ENCODE results near the gene CASKIN2. TPM values are rescaled to one million over a fixed set of nuclear protein-coding genes. Genes with fewer than 3 reads are reported as not detected.

CASKIN2 gene
- total and polyA plus RNA-seq, 5 donors, result 25.9 to 50.4 (median 43.4) TPM

DNA sequence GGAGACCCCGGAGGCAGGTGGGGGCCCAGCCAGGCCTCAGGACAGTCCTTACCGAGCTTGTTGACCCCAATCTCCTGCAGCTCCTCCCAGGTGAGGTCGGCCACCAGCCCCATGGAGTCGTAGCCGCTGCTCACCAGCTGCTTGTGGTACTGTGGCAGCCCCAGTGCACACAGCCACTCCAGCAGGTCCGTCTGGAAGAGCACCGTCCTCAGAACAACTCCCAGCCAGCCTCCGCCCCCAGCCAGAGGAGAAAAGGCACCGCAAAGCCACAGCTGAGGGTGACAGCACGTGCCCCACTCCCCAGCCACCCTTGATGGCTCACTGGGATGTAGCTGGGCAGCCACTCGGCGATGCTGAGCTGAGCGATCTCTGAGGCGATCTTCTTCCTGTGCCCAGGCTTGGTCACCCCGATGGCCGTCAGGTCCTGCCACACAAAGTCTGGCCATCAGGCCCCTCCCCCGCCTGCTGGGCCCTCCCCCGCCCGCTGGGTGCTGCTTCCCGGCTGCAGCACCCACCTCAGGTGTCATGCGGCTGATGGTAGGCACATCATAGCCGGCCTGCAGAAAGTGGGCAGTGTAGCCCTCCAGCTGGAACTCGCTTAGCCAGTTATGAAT, 11.9 kb downstream of the CASKIN2 start:
- Histone ChIP-seq H3K27me3 (ENCODE audit: control insufficient read depth, insufficient read depth) (no peaks in the 10 kb centered on the region), H3K27ac (ENCODE audit: low read length) (no peak overlapping the region), H3K4me3 (ENCODE audit: low read length) (no peak overlapping the region), H3K9me3 (ENCODE audit: control insufficient read depth, low read length) (no peaks in the 10 kb centered on the region), H3K4me1 (ENCODE audit: control insufficient read depth, insufficient read depth, low read length) (peaks cover 2% of the 10 kb centered on the region)
- 84% methylated on average over 23 of the region's 23 CpGs for WGBS
- intact Hi-C loops (cut with DNase I), result no loop called here
- peak in 1 of 3 donors; percentile 51 for DNase-seq
- ATAC-seq, result no peak

DNA sequence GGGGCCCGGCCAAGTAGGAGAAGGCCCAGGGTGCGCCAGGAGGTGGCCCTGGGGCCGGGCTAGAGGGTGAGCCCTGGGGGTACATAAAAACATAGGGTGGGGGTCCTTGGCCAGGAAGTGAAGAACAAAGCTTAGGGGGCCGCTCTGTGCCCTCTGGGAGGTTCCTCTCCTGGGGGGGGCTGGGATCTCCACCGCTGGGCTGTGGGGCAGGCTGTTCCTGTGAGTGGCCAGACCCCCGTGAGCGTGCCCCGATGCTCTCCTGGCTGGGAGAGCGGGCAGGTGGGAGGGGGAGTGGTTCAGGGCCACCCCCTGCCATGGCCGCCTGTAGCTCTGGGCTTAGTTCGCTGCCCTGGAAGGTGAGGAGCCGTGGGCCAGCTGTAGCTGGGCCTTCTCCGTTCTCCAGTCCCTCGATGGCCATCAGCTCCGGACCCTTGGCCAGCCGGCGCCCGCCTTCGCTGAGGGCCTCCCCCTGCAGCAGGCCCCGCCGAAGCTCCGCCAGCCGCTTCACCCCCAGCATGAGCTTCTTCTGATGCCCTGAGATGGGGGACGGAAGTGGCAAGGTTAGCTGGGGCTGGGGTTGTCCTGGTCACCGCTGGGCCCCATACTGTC, 12.5 kb downstream of the CASKIN2 start:
- no peak for ATAC-seq
- H3K4me1 ChIP-seq (ENCODE audit: control insufficient read depth, insufficient read depth, low read length), result peaks cover 2% of the 10 kb centered on the region

DNA sequence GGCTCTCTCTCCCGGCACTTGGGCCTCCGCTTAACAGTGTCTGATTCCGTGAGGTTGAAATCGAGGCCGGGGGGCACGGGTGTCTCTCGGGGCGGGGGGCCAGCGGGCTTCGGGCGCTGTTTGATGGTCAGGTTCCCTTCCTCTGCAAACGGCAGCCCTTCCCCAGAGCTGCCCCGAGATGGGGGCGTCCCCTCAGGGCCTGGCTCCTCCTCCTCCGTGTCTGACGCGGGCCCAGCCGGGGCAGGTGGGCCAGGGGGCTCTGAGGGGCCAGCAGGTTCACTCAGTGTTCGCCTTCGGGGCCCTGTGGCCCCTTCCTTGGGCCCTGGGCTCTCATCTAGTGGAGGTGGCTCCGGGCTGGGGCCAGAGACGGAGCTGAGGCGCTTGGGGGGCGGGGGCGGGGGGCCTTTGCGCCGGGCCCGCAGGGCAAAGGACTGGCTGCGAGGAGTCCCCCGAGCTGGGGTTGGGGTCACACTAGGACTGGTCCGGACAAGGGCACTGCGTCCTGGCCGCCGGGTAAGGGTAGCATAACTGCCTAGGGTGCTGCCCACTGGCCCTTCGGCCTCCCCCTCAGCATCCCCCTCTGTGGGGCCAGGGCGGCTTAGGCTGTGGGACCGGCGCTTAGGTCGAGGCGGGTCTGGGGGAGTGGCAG, 13.1 kb downstream of the CASKIN2 start:
- H3K9me3 ChIP-seq (ENCODE audit: control insufficient read depth, low read length), result no peaks in the 10 kb centered on the region
- no peak overlapping the region for H3K27ac ChIP-seq (ENCODE audit: low read length)
- WGBS, result 85% methylated on average over 40 of the region's 40 CpGs
- no peaks in the 10 kb centered on the region for H3K27me3 ChIP-seq (ENCODE audit: control insufficient read depth, insufficient read depth)
- intact Hi-C loops (cut with DNase I), result no loop called here
- peaks cover 2% of the 10 kb centered on the region for H3K4me1 ChIP-seq (ENCODE audit: control insufficient read depth, insufficient read depth, low read length)
- DNase-seq (peak in 1 of 3 donors; percentile 48), ATAC-seq (no peak)
- no peak overlapping the region for H3K4me3 ChIP-seq (ENCODE audit: low read length)

More for the DNA sequence above, 12.5 kb downstream of the CASKIN2 start:
- WGBS, result 91% methylated on average over 25 of the region's 25 CpGs
- Histone ChIP-seq H3K4me3 (ENCODE audit: low read length) (no peak overlapping the region), H3K9me3 (ENCODE audit: control insufficient read depth, low read length) (no peaks in the 10 kb centered on the region), H3K27me3 (ENCODE audit: control insufficient read depth, insufficient read depth) (no peaks in the 10 kb centered on the region), H3K27ac (ENCODE audit: low read length) (no peak overlapping the region)
- peak in 1 of 3 donors; percentile 49 for DNase-seq
- intact Hi-C loops (cut with DNase I), result no loop called here

DNA sequence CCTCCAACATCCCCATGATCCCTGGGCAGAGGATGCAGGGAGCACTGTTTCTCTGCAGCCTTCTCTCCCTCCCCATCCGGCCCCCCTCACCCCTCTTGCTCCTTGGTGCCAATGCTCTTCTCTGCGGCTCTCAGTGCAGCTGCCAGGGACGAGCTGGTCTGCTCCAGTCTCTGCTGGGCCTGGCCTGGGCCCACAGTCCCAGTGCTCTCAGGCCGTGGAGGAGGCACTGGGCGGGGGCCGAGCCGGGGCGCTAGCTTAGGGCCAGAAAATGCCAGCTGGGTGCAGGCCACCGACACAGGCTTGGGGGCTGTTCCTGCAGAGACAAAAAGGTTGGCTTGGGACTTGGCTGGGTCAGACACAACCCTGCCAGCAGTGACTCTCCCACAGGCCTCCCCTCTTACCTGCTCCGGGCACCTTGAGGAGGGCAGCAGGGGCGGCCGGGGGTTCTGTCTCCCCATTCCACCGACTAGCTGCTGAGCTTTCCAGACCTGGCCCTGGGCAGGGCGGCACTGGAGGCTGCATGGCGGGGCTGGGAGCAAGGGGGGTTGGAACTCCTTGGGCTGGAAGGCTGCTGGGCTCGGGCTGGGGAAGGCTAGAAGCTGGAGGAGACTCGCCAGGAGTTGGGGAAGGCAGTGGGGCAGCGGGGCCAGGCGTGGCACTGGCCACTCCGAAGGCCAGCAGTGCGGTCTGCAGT, 13.8 kb downstream of the CASKIN2 start:
- peak in 2 of 3 donors; percentile 72 to 73 for DNase-seq
- peak in 1 of 2 donors; percentile 10 for ATAC-seq
- Histone ChIP-seq H3K9me3 (ENCODE audit: control insufficient read depth, low read length) (no peaks in the 10 kb centered on the region), H3K27me3 (ENCODE audit: control insufficient read depth, insufficient read depth) (no peaks in the 10 kb centered on the region), H3K4me1 (ENCODE audit: control insufficient read depth, insufficient read depth, low read length) (peaks cover 2% of the 10 kb centered on the region), H3K27ac (ENCODE audit: low read length) (no peak overlapping the region), H3K4me3 (ENCODE audit: low read length) (no peak overlapping the region)
- intact Hi-C loops (cut with DNase I), result no loop called here
- 62% methylated on average over 21 of the region's 21 CpGs for WGBS

DNA sequence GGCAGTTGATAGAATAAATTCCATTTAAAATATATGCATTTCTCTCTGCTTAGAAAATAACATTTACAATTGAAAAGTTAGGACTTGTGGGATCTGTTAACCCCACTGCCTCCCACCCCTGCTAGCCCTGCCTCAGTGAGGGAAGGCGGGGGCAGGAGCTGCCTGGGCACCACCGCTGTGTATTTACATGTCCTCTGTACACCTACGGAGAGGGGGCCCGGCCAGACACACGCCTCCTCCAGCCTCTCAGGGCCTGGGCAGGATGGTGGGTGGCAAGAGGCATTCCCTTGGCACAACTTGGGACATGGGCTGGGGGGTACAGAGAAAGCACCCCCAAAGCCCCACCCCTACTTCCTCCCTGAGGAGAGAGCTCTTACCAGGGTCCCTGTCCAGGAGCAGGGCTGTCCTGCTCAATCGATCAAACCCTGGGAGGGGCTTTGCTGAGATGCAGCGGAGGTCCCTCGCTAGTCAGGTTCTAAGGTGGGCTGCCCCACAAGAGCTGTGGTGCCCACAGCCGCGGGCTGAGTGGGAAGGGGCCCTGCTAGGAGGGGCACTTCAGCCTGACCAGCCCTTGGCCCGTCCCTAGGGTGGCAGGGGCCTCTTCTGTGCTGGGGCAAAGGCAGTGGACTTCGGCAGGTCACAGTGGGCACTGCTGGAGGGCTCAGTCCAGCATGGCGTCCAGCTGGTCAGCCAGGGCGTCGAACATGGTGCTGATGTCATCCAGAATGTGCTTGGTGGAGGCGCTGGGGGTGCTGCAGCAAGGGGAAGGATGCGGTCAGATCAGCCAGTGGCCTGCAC, 14.7 kb downstream of the CASKIN2 start:
- DNase-seq, result peak in 1 of 3 donors; percentile 54
- Histone ChIP-seq H3K9me3 (ENCODE audit: control insufficient read depth, low read length) (no peaks in the 10 kb centered on the region), H3K4me1 (ENCODE audit: control insufficient read depth, insufficient read depth, low read length) (peaks cover 2% of the 10 kb centered on the region), H3K27ac (ENCODE audit: low read length) (no peak overlapping the region), H3K4me3 (ENCODE audit: low read length) (no peak overlapping the region), H3K27me3 (ENCODE audit: control insufficient read depth, insufficient read depth) (no peaks in the 10 kb centered on the region)
- intact Hi-C loops (cut with DNase I), result no loop called here
- 84% methylated on average over 17 of the region's 17 CpGs for WGBS
- no peak for ATAC-seq

DNA sequence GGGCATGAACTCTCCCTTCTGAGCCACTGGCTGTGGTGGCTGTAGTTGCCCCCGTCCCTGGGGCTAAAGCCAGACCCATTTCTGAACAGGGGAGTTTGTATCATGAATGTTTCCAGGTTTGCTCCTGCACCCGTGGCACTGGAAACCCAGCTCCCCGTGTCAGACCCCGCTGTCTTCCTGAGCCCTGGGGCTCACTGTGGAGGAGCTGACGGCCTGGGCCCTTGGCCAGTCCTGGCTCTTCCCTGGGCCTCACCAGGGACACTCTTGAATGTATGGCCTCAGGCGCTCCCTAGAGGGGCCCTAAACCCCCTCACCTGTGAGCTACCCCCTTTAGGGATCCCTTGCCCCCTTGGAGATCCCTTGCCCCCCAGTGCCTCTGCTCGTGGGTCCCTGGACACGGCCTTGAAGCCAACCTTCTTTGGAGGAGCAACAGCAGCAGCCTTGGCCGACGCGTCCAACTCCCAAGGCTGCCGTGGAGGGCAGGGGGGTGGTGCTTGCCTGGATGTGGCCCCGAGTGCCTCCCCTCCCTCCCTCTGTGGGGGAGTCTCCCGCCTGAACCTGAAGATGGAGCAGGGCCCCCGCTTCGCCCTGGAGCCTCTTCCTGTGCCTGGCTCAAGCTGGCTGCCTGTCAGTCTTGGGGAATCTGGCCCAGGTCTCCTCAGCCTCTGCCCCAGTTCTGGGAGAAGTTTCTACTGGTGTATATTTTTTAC, 15.9 kb downstream of the CASKIN2 start:
- H3K9me3 ChIP-seq (ENCODE audit: control insufficient read depth, low read length), result no peaks in the 10 kb centered on the region
- H3K27me3 ChIP-seq (ENCODE audit: control insufficient read depth, insufficient read depth), result no peaks in the 10 kb centered on the region
- intact Hi-C loops (cut with DNase I), result no loop called here
- WGBS, result 41% methylated on average over 16 of the region's 16 CpGs
- ATAC-seq, result peak; percentile 3 to 14
- H3K4me3 ChIP-seq (ENCODE audit: low read length), result no peak overlapping the region
- H3K27ac ChIP-seq (ENCODE audit: low read length), result peak overlapping the region; percentile 42
- peak in 2 of 3 donors; percentile 71 to 72 for DNase-seq
- peaks cover 2% of the 10 kb centered on the region for H3K4me1 ChIP-seq (ENCODE audit: control insufficient read depth, insufficient read depth, low read length)

DNA sequence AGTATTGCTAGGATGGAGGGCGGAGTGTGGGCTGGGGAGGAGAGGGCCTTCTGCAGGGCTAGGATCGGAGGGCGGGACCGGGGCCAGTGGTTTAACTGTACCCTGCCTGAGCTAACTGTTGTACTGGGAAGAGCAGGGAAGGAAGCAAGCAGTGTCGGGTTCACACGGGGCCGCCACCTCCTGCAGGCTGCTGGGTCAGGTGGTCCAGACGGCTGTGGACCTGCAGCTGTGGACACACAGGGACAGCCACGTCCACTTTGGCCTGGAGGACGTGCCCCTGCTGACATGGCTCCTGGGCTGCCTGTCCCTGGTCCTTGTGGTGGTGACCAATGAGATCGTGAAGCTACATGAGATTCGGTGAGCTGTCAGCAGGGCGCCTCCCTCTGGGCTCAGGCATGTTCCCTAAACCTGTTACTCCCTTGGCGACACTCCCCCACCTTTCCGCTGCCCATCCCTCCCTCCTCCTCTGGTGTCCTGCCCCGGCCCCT, 16.6 kb downstream of the CASKIN2 start:
- ATAC-seq, result peak in 1 of 2 donors; percentile 12
- Histone ChIP-seq H3K27me3 (ENCODE audit: control insufficient read depth, insufficient read depth) (no peaks in the 10 kb centered on the region), H3K4me3 (ENCODE audit: low read length) (no peak overlapping the region), H3K9me3 (ENCODE audit: control insufficient read depth, low read length) (no peaks in the 10 kb centered on the region), H3K4me1 (ENCODE audit: control insufficient read depth, insufficient read depth, low read length) (peaks cover 2% of the 10 kb centered on the region), H3K27ac (ENCODE audit: low read length) (peak overlapping the region; percentile 42)
- 47% methylated on average over 16 of the region's 16 CpGs for WGBS
- DNase-seq, result peak in 1 of 3 donors; percentile 73
- intact Hi-C loops (cut with DNase I), result no loop called here

DNA sequence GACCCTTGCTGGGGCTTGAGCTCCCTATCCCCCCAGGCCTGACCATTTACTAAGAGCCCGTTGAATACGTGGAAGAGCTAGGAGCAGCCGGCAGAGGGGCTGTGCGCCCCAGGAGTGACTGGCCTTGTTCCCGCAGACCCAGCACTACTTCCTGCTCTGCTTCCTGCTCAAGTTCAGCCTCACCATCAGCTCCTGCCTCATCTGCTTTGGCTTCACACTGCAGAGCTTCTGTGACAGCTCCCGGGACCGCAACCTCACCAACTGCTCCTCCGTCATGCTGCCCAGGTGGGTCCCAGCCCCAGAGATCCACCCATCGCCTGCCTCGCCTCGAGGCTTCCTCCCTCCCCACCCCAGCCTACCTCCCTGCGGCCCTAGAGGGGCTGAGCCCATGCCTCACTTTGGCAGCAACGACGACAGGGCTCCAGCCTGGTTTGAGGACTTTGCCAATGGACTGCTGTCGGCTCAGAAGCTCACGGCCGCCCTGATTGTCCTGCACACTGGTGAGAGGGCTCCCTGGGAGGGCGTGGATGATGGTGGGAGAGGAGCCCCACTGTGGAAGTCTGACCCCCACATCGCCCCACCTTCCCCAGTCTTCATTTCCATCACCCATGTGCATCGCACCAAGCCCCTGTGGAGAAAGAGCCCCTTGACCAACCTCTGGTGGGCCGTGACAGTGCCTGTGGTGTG, 17.2 kb downstream of the CASKIN2 start:
- WGBS, result 66% methylated on average over 21 of the region's 21 CpGs
- peak in 1 of 3 donors; percentile 53 for DNase-seq
- intact Hi-C loops (cut with DNase I), result no loop called here
- no peaks in the 10 kb centered on the region for H3K27me3 ChIP-seq (ENCODE audit: control insufficient read depth, insufficient read depth)
- ATAC-seq, result peak in 1 of 2 donors; percentile 0
- H3K4me3 ChIP-seq (ENCODE audit: low read length), result no peak overlapping the region
- H3K4me1 ChIP-seq (ENCODE audit: control insufficient read depth, insufficient read depth, low read length), result peaks cover 2% of the 10 kb centered on the region
- H3K27ac ChIP-seq (ENCODE audit: low read length), result no peak overlapping the region
- no peaks in the 10 kb centered on the region for H3K9me3 ChIP-seq (ENCODE audit: control insufficient read depth, low read length)

DNA sequence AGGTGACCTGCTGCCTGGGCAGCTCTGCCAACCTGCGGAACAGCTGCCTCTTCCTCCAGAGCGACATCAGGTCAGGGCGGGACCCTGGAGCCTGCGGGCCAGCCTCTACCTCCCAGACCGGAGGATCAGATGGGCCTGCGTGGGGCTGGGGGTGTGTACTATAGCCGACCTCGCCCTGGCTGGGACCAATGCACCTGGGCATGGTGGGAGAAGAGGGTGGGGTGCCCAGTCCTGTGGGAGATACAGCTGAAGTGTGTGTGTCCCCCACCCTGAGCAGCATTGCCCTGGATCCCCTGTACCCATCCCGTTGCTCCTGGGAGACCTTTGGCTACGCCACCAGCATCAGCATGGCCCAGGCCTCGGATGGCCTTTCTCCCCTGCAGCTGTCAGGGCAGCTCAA, 19.3 kb downstream of the CASKIN2 start:
- Histone ChIP-seq H3K27me3 (ENCODE audit: control insufficient read depth, insufficient read depth) (no peaks in the 10 kb centered on the region), H3K4me3 (ENCODE audit: low read length) (no peak overlapping the region), H3K9me3 (ENCODE audit: control insufficient read depth, low read length) (no peaks in the 10 kb centered on the region), H3K27ac (ENCODE audit: low read length) (no peak overlapping the region), H3K4me1 (ENCODE audit: control insufficient read depth, insufficient read depth, low read length) (peaks cover 2% of the 10 kb centered on the region)
- ATAC-seq (no peak), DNase-seq (peak in 1 of 3 donors; percentile 30)
- intact Hi-C loops (cut with DNase I), result no loop called here
- WGBS, result 91% methylated on average over 11 of the region's 11 CpGs

Data from right cardiac atrium (tissue), 5 donors.